OCI-LY1 (cell line): ENCODE data around the gene ZBTB46.

Experiments used
- H2AFZ ChIP-seq: fragments of 200-600 bp; sonication (generic), shearing (Covaris generic); 2 replicates; pipeline ENCODE4 v1.6.0; 2014; ENCODE audit warnings: antibody characterized with exemption, mild to moderate bottlenecking, low read length
- H3F3A ChIP-seq: fragments of 200-600 bp; sonication (generic), shearing (Covaris generic); 2 replicates; pipeline ENCODE4 v1.6.0; 2014; ENCODE audit warnings: mild to moderate bottlenecking, antibody characterized with exemption, low read length, moderate library complexity; ENCODE audit not compliant: insufficient read depth
- H3K27ac ChIP-seq: fragments of 200-600 bp; sonication (generic); 2 replicates; pipeline ENCODE4 v1.5.1; 2014; ENCODE audit warnings: low read length, mixed run types, mild to moderate bottlenecking, low read depth; ENCODE audit not compliant: poor library complexity, severe bottlenecking
- H3K27me3 ChIP-seq: fragments of 200-600 bp; sonication (generic); 2 replicates; pipeline ENCODE4 v1.6.0; 2014; ENCODE audit warnings: antibody characterized with exemption, mild to moderate bottlenecking, low read length, moderate library complexity; ENCODE audit not compliant: insufficient read depth
- H3K36me3 ChIP-seq: fragments of 200-600 bp; sonication (generic); 2 replicates; pipeline ENCODE4 v1.6.1; 2014; ENCODE audit warnings: mild to moderate bottlenecking, antibody characterized with exemption, low read length, moderate library complexity, mixed read lengths; ENCODE audit not compliant: insufficient read depth
- H3K4me1 ChIP-seq: fragments of 200-600 bp; sonication (generic); 2 replicates; pipeline ENCODE4 v1.5.1; 2014; ENCODE audit warnings: mild to moderate bottlenecking, low read length, moderate library complexity; ENCODE audit not compliant: insufficient read depth, severe bottlenecking
- H3K4me2 ChIP-seq: fragments of 200-600 bp; sonication (generic), shearing (Covaris generic); 2 replicates; pipeline ENCODE4 v1.6.1; 2014; ENCODE audit warnings: low read length
- H3K4me3 ChIP-seq: fragments of 200-600 bp; sonication (generic); 2 replicates; pipeline ENCODE4 v1.5.1; 2014; ENCODE audit warnings: low read length, low read depth, mild to moderate bottlenecking, mixed read lengths; ENCODE audit not compliant: poor library complexity, severe bottlenecking
- H3K79me2 ChIP-seq: fragments of 200-600 bp; shearing (Covaris generic); 2 replicates; pipeline ENCODE4 v1.6.1; 2016; ENCODE audit warnings: mixed run types, low read length, mixed read lengths; ENCODE audit not compliant: insufficient read depth
- H3K9ac ChIP-seq: fragments of 200-600 bp; sonication (generic), shearing (Covaris generic); 2 replicates; pipeline ENCODE4 v1.6.1; 2014; ENCODE audit warnings: mild to moderate bottlenecking, low read length, mixed read lengths
- H3K9me2 ChIP-seq: fragments of 200-600 bp; sonication (generic), shearing (Covaris generic); 2 replicates; pipeline ENCODE4 v1.6.1; 2014; ENCODE audit warnings: low read depth, mild to moderate bottlenecking, low read length, mixed read lengths
- H3K9me3 ChIP-seq: fragments of 200-600 bp; shearing (Covaris generic); 2 replicates; pipeline ENCODE4 v1.6.1; 2014; ENCODE audit warnings: low read length, mixed read lengths
- H4K20me1 ChIP-seq: fragments of 200-600 bp; sonication (generic), shearing (Covaris generic); 2 replicates; pipeline ENCODE4 v1.6.0; 2016; ENCODE audit warnings: mild to moderate bottlenecking, low read length; ENCODE audit not compliant: insufficient read depth
- EZH2 ChIP-seq: fragments of 200-600 bp; sonication (generic), shearing (Covaris generic); IDR thresholded peaks from 2 replicates; pipeline ENCODE4 v1.8.0; 2017; ENCODE audit warnings: borderline replicate concordance, mixed run types, mild to moderate bottlenecking, antibody characterized with exemption, low read length, moderate library complexity, mixed read lengths
- TF ChIP-seq, protein P1 (sequence below): fragments of 200-600 bp; sonication (generic), shearing (Covaris generic); IDR thresholded peaks from 2 replicates; pipeline ENCODE4 v1.5.1; 2017; ENCODE audit warnings: mild to moderate bottlenecking, antibody characterized with exemption, low read length, moderate library complexity, mixed read lengths

ZBTB46 gene

DNA sequence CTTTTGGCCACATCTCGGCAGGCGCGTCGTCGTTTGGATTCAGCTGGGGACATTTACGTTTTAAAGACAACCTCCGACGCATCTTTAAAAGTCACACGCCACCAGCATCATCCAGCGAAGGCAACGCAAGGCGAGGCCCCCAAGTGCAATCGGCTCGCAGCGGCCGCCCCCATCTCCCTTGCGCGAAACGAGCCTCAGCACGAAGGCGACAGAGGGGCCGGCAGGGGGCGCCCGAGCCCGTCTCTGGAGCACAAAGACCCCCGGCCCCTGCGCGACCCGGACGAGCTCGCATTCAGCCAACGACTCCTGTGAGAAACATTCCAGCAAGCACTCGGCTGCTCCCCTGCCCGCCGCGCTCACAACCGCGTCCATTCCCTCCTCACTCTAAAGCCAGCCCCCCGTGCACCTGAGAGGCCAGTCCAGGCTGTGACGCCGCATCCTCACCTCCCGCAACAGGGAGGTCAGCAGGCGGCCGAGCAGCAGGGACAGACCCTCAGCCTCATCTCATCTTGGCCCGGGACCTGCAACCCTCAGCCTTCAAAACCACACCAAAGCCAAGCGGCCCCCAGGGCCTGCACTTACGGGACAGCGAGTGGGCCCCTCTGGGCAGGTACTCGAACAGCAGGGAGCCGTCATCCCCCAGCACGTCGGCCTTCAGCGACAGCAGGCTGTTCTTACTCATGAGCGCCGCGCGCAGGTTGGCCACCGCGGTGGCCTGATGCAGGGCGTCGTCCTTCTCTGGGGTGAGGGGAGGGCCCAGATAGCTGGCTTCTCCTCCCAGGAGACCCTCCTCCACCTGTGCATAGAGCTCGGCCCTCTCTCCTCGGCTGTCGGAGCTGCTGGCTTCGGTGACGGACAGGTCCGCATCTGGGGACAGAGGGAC, 55.7 kb downstream of the ZBTB46 start:
- no peaks in the 10 kb centered on the region for H3K9me2 ChIP-seq
- peaks cover 8% of the 10 kb centered on the region; the same call in 1 of the 2 replicates for H3K27me3 ChIP-seq
- no peaks in the 10 kb centered on the region for H3K79me2 ChIP-seq
- no peak overlapping the region for H3K27ac ChIP-seq
- H3F3A ChIP-seq, result no peaks in the 10 kb centered on the region
- H3K36me3 ChIP-seq, result peaks cover 4% of the 10 kb centered on the region; the same call in 1 of the 2 replicates
- no peak for TF ChIP-seq EZH2
- TF ChIP-seq, protein P1, sequence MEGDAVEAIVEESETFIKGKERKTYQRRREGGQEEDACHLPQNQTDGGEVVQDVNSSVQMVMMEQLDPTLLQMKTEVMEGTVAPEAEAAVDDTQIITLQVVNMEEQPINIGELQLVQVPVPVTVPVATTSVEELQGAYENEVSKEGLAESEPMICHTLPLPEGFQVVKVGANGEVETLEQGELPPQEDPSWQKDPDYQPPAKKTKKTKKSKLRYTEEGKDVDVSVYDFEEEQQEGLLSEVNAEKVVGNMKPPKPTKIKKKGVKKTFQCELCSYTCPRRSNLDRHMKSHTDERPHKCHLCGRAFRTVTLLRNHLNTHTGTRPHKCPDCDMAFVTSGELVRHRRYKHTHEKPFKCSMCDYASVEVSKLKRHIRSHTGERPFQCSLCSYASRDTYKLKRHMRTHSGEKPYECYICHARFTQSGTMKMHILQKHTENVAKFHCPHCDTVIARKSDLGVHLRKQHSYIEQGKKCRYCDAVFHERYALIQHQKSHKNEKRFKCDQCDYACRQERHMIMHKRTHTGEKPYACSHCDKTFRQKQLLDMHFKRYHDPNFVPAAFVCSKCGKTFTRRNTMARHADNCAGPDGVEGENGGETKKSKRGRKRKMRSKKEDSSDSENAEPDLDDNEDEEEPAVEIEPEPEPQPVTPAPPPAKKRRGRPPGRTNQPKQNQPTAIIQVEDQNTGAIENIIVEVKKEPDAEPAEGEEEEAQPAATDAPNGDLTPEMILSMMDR, result peak; percentile 54
- H3K4me3 ChIP-seq, result no peak overlapping the region
- no peaks in the 10 kb centered on the region for H4K20me1 ChIP-seq
- H3K4me2 ChIP-seq, result no peak overlapping the region
- no peak overlapping the region for H2AFZ ChIP-seq
- no peak overlapping the region for H3K9ac ChIP-seq
- H3K9me3 ChIP-seq, result no peaks in the 10 kb centered on the region
- H3K4me1 ChIP-seq, result peaks cover 6% of the 10 kb centered on the region

- H3K4me2 ChIP-seq, result no peak overlapping the region
- no peaks in the 10 kb centered on the region for H3K9me2 ChIP-seq
- no peak overlapping the region for H3K27ac ChIP-seq
- H3K79me2 ChIP-seq, result no peaks in the 10 kb centered on the region
- H2AFZ ChIP-seq, result no peak overlapping the region
- peaks cover 6% of the 10 kb centered on the region for H3K4me1 ChIP-seq
- no peak overlapping the region for H3K4me3 ChIP-seq
- no peaks in the 10 kb centered on the region for H4K20me1 ChIP-seq
- H3K9ac ChIP-seq, result no peak overlapping the region
- H3K9me3 ChIP-seq, result no peaks in the 10 kb centered on the region
- peaks cover 4% of the 10 kb centered on the region; the same call in 1 of the 2 replicates for H3K36me3 ChIP-seq
- H3K27me3 ChIP-seq, result peaks cover 8% of the 10 kb centered on the region; the same call in 1 of the 2 replicates
- no peaks in the 10 kb centered on the region for H3F3A ChIP-seq
- TF ChIP-seq, protein P1, result no peak
- no peak for TF ChIP-seq EZH2
Observed at GRCh38 chr20:63774306-63774705, 56.8 kb downstream of the ZBTB46 start.

- no peaks in the 10 kb centered on the region for H4K20me1 ChIP-seq
- no peaks in the 10 kb centered on the region for H3K9me2 ChIP-seq
- H3K27ac ChIP-seq, result no peak overlapping the region
- no peaks in the 10 kb centered on the region for H3K79me2 ChIP-seq
- no peaks in the 10 kb centered on the region for H3K9me3 ChIP-seq
- H3K36me3 ChIP-seq, result peaks cover 4% of the 10 kb centered on the region; the same call in 1 of the 2 replicates
- peaks cover 8% of the 10 kb centered on the region; the same call in 1 of the 2 replicates for H3K27me3 ChIP-seq
- peaks cover 6% of the 10 kb centered on the region for H3K4me1 ChIP-seq
- H3K4me2 ChIP-seq, result no peak overlapping the region
- H3K4me3 ChIP-seq, result no peak overlapping the region
- no peak overlapping the region for H3K9ac ChIP-seq
- H2AFZ ChIP-seq, result no peak overlapping the region
- TF ChIP-seq, protein P1, result no peak
- no peak for TF ChIP-seq EZH2
- no peaks in the 10 kb centered on the region for H3F3A ChIP-seq
Observed at GRCh38 chr20:63773571-63774241, 57.4 kb downstream of the ZBTB46 start.
